Activated CD4-positive, alpha-beta T cell treated with anti-CD3 and anti-CD28 coated beads, Interleukin-2, amount 10 ng/mL, durations not matched to agents 7 days and 5 days (primary cell): ENCODE results near the gene CPNE5. TPM values are rescaled to one million over a fixed set of nuclear protein-coding genes. Genes with fewer than 3 reads are reported as not detected.

Source experiments
- CTCF ChIA-PET: fragments of 350-600 bp; sonication (Branson Sonifier 250); formaldehyde crosslinking; loops from one replicate; lab custom pipeline; 2021; ENCODE audit warnings: antibody characterized with exemption; lab: Charles Lee
- POLR2A ChIA-PET: fragments of 350-600 bp; sonication (Branson Sonifier 250); formaldehyde crosslinking; loops from one replicate; lab custom pipeline; 2021; ENCODE audit warnings: antibody characterized with exemption; lab: Charles Lee
- DNase-seq: peaks from one replicate; pipeline ENCODE4 v3.0.0-alpha.2; 2020
- H3K27ac Mint-ChIP-seq: one replicate; pipeline ENCODE4 v1.8.0; 2021; ENCODE audit warnings: mild to moderate bottlenecking, moderate library complexity, mixed read lengths
- H3K27me3 Mint-ChIP-seq: one replicate; pipeline ENCODE4 v1.8.0; 2021; ENCODE audit warnings: mixed read lengths
- H3K36me3 Mint-ChIP-seq: one replicate; pipeline ENCODE4 v1.8.0; 2021; ENCODE audit warnings: low read depth, mixed read lengths
- H3K4me1 Mint-ChIP-seq: one replicate; pipeline ENCODE4 v1.8.0; 2021; ENCODE audit warnings: mixed read lengths
- H3K4me3 Mint-ChIP-seq: one replicate; pipeline ENCODE4 v1.8.0; 2021; ENCODE audit warnings: mild to moderate bottlenecking, moderate library complexity, mixed read lengths
- H3K9me3 Mint-ChIP-seq: one replicate; pipeline ENCODE4 v1.8.0; 2021; ENCODE audit warnings: mixed read lengths
- total RNA-seq, 2 experiments: library from RNA; stranded (reverse); gene quantifications; one replicate each; pipeline ENCODE4 v1.2.3, GENCODE V29; 2021

Gene CPNE5
- total RNA-seq, 2 experiments from 2014 or later: 0.47 to 1.00 TPM

- Mint-ChIP-seq H3K27ac (no peak overlapping the region), H3K4me1 (no peaks in the 10 kb centered on the region), H3K4me3 (no peak overlapping the region), H3K9me3 (no peaks in the 10 kb centered on the region), H3K36me3 (no peaks in the 10 kb centered on the region), H3K27me3 (peaks cover 18% of the 10 kb centered on the region)
- ChIA-PET POLR2A (no interaction called here), CTCF (interaction anchor here (1.7 kb wide), 1 partner anchor 11 kb away, joined by 6 read pairs; no protein-coding TSS in a partner anchor)
- DNase-seq: no peak
Measured at GRCh38 chr6:36804563-36804962, 34.7 kb downstream of the CPNE5 start.

- DNase-seq: no peak
- no peak overlapping the region for H3K27ac Mint-ChIP-seq
- peaks cover 18% of the 10 kb centered on the region for H3K27me3 Mint-ChIP-seq
- H3K4me3 Mint-ChIP-seq: no peak overlapping the region
- ChIA-PET CTCF (interaction anchor here (0.8 kb wide), 1 partner anchor 10 kb away, joined by 3 read pairs; no protein-coding TSS in a partner anchor), POLR2A (no interaction called here)
- H3K4me1 Mint-ChIP-seq: no peaks in the 10 kb centered on the region
- H3K36me3 Mint-ChIP-seq: no peaks in the 10 kb centered on the region
- H3K9me3 Mint-ChIP-seq: no peaks in the 10 kb centered on the region
Measured at GRCh38 chr6:36803908-36804307, 35.3 kb downstream of the CPNE5 start.

- Mint-ChIP-seq H3K9me3 (no peaks in the 10 kb centered on the region), H3K4me1 (no peaks in the 10 kb centered on the region), H3K4me3 (no peak overlapping the region), H3K36me3 (no peaks in the 10 kb centered on the region), H3K27me3 (peaks cover 18% of the 10 kb centered on the region), H3K27ac (no peak overlapping the region)
- ChIA-PET POLR2A (no interaction called here), CTCF (interaction anchor here (0.8 kb wide), 1 partner anchor 10 kb away, joined by 3 read pairs; no protein-coding TSS in a partner anchor)
- DNase-seq: no peak
Measured at GRCh38 chr6:36803482-36803881, 35.8 kb downstream of the CPNE5 start.

DNA sequence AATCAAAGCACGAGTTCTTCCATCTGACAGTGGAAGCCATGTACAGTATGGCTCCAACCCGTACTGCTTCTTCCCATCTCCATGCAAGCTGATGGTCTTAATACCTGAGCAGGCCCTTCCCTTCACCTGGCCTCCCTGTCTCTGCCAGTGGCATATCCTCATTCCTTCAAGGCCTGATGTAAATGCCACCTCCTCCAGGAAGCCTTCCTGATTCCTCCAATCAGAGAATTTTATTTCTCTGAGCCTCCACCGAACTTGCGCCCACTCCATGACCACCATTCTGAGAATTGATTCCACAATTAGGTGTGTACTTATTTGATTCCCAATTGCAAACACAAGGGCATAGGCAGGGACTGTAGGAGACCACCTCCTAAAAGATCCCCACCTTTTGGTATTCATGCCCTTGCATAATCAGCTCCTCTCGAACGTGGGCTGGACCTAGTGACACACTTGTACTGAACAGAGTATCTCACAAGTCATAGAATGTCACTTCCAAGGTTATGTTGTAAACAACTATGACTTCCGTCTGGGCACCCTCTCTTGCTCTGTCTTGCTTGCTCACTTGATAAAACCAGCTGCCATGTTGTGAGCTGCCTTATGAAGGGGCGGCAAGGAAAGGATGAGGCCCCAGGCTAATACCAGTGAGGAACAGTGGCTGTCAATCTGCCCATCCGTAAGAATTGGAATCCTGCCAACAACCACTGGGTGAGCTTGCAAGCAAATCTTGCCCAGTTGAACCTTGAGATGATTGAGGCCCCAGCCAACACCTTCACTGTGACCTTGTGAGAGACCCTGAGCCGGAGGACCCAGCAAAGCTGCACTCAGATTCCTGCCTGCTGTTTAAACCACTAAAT is 38.8 kb downstream of the CPNE5 start:
- H3K9me3 Mint-ChIP-seq: no peaks in the 10 kb centered on the region
- peaks cover 2% of the 10 kb centered on the region for H3K4me1 Mint-ChIP-seq
- peaks cover 10% of the 10 kb centered on the region for H3K27me3 Mint-ChIP-seq
- no peak overlapping the region for H3K27ac Mint-ChIP-seq
- DNase-seq: no peak
- CTCF ChIA-PET: interaction anchor here (0.7 to 2.2 kb wide), 3 partner anchors 11 to 18 kb away, joined by 3 to 9 read pairs (median 4); no protein-coding TSS in a partner anchor
- no peaks in the 10 kb centered on the region for H3K36me3 Mint-ChIP-seq
- POLR2A ChIA-PET: no interaction called here
- no peak overlapping the region for H3K4me3 Mint-ChIP-seq

- DNase-seq: no peak
- ChIA-PET POLR2A (no interaction called here), CTCF (interaction anchor here (0.9 to 9.1 kb wide), 4 partner anchors 11 to 33 kb away, joined by 3 to 58 read pairs (median 7); no protein-coding TSS in a partner anchor)
- Mint-ChIP-seq H3K27me3 (no peaks in the 10 kb centered on the region), H3K4me3 (no peak overlapping the region), H3K36me3 (no peaks in the 10 kb centered on the region), H3K9me3 (no peaks in the 10 kb centered on the region), H3K4me1 (peaks cover 2% of the 10 kb centered on the region), H3K27ac (no peak overlapping the region)
Measured at GRCh38 chr6:36798852-36799251, 40.4 kb downstream of the CPNE5 start.

GRCh38 chr6:36797653-36798052 is 41.6 kb downstream of the CPNE5 start:
- DNase-seq: no peak
- Mint-ChIP-seq H3K36me3 (no peaks in the 10 kb centered on the region), H3K4me3 (no peak overlapping the region), H3K27ac (no peak overlapping the region), H3K9me3 (no peaks in the 10 kb centered on the region), H3K4me1 (peaks cover 2% of the 10 kb centered on the region), H3K27me3 (peaks cover 4% of the 10 kb centered on the region)
- CTCF ChIA-PET: interaction anchor here (0.8 to 9.1 kb wide), 3 partner anchors 12 to 15 kb away, joined by 3 to 58 read pairs (median 5); no protein-coding TSS in a partner anchor
- POLR2A ChIA-PET: interaction anchor here (0.6 kb wide), 1 partner anchor 937 kb away, joined by 3 read pairs; no protein-coding TSS in a partner anchor

- Mint-ChIP-seq H3K27me3 (peaks cover 4% of the 10 kb centered on the region), H3K4me1 (peaks cover 2% of the 10 kb centered on the region), H3K27ac (no peak overlapping the region), H3K9me3 (no peaks in the 10 kb centered on the region), H3K4me3 (no peak overlapping the region), H3K36me3 (no peaks in the 10 kb centered on the region)
- ChIA-PET CTCF (interaction anchor here (0.8 to 9.1 kb wide), 4 partner anchors 9 to 15 kb away, joined by 3 to 58 read pairs (median 4); no protein-coding TSS in a partner anchor), POLR2A (no interaction called here)
- DNase-seq: no peak
Measured at GRCh38 chr6:36797055-36797454, 42.2 kb downstream of the CPNE5 start.

GRCh38 chr6:36794713-36795065 is 44.6 kb downstream of the CPNE5 start:
- ChIA-PET CTCF (interaction anchor here (9.1 kb wide), 1 partner anchor 12 kb away, joined by 58 read pairs; no protein-coding TSS in a partner anchor), POLR2A (no interaction called here)
- Mint-ChIP-seq H3K4me1 (peaks cover 2% of the 10 kb centered on the region), H3K9me3 (no peaks in the 10 kb centered on the region), H3K4me3 (no peak overlapping the region), H3K27ac (no peak overlapping the region), H3K36me3 (no peaks in the 10 kb centered on the region), H3K27me3 (peaks cover 11% of the 10 kb centered on the region)
- no peak for DNase-seq

- ChIA-PET POLR2A (no interaction called here), CTCF (interaction anchor here (1.0 to 9.1 kb wide), 2 partner anchors 12 to 35 kb away, joined by 3 to 58 read pairs; no protein-coding TSS in a partner anchor)
- H3K4me1 Mint-ChIP-seq: peaks cover 2% of the 10 kb centered on the region
Measured at GRCh38 chr6:36793913-36794712, 45.1 kb downstream of the CPNE5 start.

GRCh38 chr6:36793296-36793912 is 45.8 kb downstream of the CPNE5 start:
- H3K27ac Mint-ChIP-seq: no peak overlapping the region
- peaks cover 8% of the 10 kb centered on the region for H3K4me1 Mint-ChIP-seq
- no peak overlapping the region for H3K4me3 Mint-ChIP-seq
- peaks cover 20% of the 10 kb centered on the region for H3K27me3 Mint-ChIP-seq
- no peaks in the 10 kb centered on the region for H3K9me3 Mint-ChIP-seq
- CTCF ChIA-PET: interaction anchor here (1.0 to 9.1 kb wide), 3 partner anchors 11 to 103 kb away, joined by 3 to 58 read pairs (median 3); no protein-coding TSS in a partner anchor
- POLR2A ChIA-PET: no interaction called here
- no peak for DNase-seq
- no peaks in the 10 kb centered on the region for H3K36me3 Mint-ChIP-seq

More at GRCh38 chr6:36793913-36794712, 45.1 kb downstream of the CPNE5 start:
- no peaks in the 10 kb centered on the region for H3K36me3 Mint-ChIP-seq
- DNase-seq: no peak
- H3K4me3 Mint-ChIP-seq: no peak overlapping the region
- no peak overlapping the region for H3K27ac Mint-ChIP-seq
- H3K9me3 Mint-ChIP-seq: no peaks in the 10 kb centered on the region
- H3K27me3 Mint-ChIP-seq: peaks cover 16% of the 10 kb centered on the region

DNA sequence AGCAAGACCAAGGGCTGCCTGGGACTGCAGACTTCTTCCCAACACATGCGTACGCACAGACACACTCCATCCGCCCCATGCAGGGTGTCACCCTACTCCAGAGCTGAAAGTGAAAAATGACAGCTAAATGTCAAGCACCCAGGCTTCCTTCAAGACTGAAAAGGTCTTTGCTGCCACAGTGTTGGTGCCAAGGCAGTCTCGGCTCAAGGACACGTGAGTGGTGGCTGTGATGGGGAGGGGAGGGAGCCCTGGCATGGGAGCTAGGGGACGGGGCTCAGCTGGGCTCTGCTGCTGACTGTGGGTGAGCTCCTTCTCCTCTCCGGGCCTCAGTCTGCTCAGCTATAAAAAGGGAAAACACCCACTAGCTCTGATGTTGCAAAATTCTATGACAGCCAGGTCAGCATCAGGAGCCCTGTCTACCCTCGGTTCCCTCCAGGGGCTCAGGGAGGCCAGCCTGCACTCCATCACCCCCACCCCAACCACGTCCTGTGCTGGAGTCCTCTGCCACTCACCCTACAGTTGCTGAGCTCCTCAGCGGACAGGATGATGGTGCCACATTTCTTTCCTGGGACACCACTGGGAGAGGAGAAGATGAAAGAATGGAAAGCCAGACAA is 47.6 kb downstream of the CPNE5 start:
- H3K4me3 Mint-ChIP-seq: no peak overlapping the region

More for the DNA sequence above, 47.6 kb downstream of the CPNE5 start:
- Mint-ChIP-seq H3K9me3 (no peaks in the 10 kb centered on the region), H3K4me1 (peaks cover 8% of the 10 kb centered on the region), H3K27me3 (peaks cover 21% of the 10 kb centered on the region), H3K36me3 (no peaks in the 10 kb centered on the region), H3K27ac (no peak overlapping the region)
- POLR2A ChIA-PET: no interaction called here
- CTCF ChIA-PET: interaction anchor here (0.9 to 9.1 kb wide), 7 partner anchors 9 to 101 kb away, joined by 3 to 58 read pairs (median 3); no protein-coding TSS in a partner anchor
- DNase-seq: no peak
